HL-60 (cell line): ENCODE measurements around the gene ZNF609.
A peak's percentile ranks its signal among the peaks of the same experiment; 100 is the strongest.

Experiments used
- DNase-seq, 2 experiments: peaks; one replicate each; pipeline ENCODE4 v3.0.0-alpha.2; 2010 to 2020; ENCODE audit warnings: low read depth in 1 of 2, low spot score in 1 of 2
- H3K27ac ChIP-seq: fragments of 250-450 bp; sonication (Bioruptor Pico); replicated peaks from 2 replicates; pipeline ENCODE4 v1.5.1; 2020; ENCODE audit warnings: mild to moderate bottlenecking, moderate library complexity
- H3K27me3 ChIP-seq: fragments of 250-450 bp; sonication (Bioruptor Pico); 2 replicates; pipeline ENCODE4 v1.5.1; 2021; ENCODE audit warnings: mild to moderate bottlenecking, moderate library complexity; ENCODE audit not compliant: insufficient read depth, poor library complexity, severe bottlenecking
- H3K4me3 ChIP-seq: replicated peaks from 2 replicates; pipeline ENCODE4 v1.5.1; 2011; ENCODE audit warnings: mild to moderate bottlenecking, control low read depth, low read length; ENCODE audit not compliant: insufficient read depth
- GABPA ChIP-seq: IDR thresholded peaks from 2 replicates; pipeline ENCODE4 v1.6.1; 2012; ENCODE audit warnings: low read depth
- POLR2AphosphoS5 ChIP-seq: IDR thresholded peaks from 2 replicates; pipeline ENCODE4 v1.6.1; 2012; ENCODE audit warnings: low read depth
- SPI1 ChIP-seq: IDR thresholded peaks from 2 replicates; pipeline ENCODE4 v1.6.1; 2012; ENCODE audit warnings: low read depth, mild to moderate bottlenecking, borderline replicate concordance
- TF ChIP-seq, protein P1 (sequence below): IDR thresholded peaks from 2 replicates; pipeline ENCODE4 v1.6.1; 2012; ENCODE audit warnings: low read depth; ENCODE audit not compliant: insufficient replicate concordance
- TF ChIP-seq, protein P2 (sequence below): IDR thresholded peaks from one replicate; pipeline ENCODE4 v1.5.1; 2011; ENCODE audit warnings: low read length, control low read depth, inconsistent platforms; ENCODE audit not compliant: insufficient read depth

ZNF609 gene

GRCh38 chr15:64701482-64702184 is 241.3 kb downstream of the ZNF609 start:
- DNase-seq, result no peak
- no peak overlapping the region for H3K27ac ChIP-seq
- H3K4me3 ChIP-seq, result no peak overlapping the region
- H3K27me3 ChIP-seq, result no peaks in the 10 kb centered on the region
- TF ChIP-seq GABPA (no peak), SPI1 (peak; percentile 33; the same call in 1 of the 2 replicates), POLR2AphosphoS5 (no peak)
- TF ChIP-seq, protein P1, sequence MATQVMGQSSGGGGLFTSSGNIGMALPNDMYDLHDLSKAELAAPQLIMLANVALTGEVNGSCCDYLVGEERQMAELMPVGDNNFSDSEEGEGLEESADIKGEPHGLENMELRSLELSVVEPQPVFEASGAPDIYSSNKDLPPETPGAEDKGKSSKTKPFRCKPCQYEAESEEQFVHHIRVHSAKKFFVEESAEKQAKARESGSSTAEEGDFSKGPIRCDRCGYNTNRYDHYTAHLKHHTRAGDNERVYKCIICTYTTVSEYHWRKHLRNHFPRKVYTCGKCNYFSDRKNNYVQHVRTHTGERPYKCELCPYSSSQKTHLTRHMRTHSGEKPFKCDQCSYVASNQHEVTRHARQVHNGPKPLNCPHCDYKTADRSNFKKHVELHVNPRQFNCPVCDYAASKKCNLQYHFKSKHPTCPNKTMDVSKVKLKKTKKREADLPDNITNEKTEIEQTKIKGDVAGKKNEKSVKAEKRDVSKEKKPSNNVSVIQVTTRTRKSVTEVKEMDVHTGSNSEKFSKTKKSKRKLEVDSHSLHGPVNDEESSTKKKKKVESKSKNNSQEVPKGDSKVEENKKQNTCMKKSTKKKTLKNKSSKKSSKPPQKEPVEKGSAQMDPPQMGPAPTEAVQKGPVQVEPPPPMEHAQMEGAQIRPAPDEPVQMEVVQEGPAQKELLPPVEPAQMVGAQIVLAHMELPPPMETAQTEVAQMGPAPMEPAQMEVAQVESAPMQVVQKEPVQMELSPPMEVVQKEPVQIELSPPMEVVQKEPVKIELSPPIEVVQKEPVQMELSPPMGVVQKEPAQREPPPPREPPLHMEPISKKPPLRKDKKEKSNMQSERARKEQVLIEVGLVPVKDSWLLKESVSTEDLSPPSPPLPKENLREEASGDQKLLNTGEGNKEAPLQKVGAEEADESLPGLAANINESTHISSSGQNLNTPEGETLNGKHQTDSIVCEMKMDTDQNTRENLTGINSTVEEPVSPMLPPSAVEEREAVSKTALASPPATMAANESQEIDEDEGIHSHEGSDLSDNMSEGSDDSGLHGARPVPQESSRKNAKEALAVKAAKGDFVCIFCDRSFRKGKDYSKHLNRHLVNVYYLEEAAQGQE, result no peak
- TF ChIP-seq, protein P2, sequence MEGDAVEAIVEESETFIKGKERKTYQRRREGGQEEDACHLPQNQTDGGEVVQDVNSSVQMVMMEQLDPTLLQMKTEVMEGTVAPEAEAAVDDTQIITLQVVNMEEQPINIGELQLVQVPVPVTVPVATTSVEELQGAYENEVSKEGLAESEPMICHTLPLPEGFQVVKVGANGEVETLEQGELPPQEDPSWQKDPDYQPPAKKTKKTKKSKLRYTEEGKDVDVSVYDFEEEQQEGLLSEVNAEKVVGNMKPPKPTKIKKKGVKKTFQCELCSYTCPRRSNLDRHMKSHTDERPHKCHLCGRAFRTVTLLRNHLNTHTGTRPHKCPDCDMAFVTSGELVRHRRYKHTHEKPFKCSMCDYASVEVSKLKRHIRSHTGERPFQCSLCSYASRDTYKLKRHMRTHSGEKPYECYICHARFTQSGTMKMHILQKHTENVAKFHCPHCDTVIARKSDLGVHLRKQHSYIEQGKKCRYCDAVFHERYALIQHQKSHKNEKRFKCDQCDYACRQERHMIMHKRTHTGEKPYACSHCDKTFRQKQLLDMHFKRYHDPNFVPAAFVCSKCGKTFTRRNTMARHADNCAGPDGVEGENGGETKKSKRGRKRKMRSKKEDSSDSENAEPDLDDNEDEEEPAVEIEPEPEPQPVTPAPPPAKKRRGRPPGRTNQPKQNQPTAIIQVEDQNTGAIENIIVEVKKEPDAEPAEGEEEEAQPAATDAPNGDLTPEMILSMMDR, result no peak

DNA sequence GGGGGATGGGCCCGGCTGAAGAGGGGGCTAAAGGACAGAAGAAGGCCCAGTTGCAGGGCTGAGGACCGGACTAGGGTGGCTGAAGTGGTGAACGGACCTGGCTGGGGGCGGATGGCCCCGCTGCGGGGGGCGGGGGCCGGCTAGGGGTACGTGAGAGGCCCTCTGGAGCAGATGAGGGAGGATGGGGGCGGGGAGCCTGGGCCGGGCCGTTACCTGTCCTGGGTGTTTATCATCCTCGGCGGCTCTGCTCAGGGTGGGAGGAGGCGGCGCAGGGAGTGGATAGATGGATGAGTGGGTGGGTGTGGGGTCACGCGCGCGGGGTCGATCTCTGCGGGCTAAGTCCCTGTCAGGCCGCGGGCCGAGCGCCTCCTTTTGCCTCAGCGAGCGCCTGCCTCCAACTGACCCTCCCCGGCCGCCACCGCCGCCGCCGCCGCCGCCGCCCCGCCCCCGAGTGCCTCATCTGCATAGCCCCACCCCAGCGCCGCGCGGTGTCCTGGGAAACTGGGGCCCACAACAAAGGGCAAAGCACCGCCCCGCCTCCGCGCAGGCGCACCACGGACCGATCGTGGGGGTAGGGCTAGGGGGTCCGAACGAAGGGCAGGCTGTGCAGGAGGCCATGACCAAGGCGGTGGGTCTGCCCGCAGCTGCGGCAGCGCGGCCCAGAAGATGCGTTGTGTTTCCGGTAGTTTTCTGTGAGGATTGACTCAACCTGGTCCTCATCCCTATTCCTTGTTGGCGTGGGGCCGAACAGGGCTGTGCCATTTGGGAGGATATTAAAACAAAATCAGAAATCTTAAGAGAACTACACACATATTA is 242.6 kb downstream of the ZNF609 start:
- no peaks in the 10 kb centered on the region for H3K27me3 ChIP-seq
- H3K27ac ChIP-seq, result peak overlapping the region; percentile 72
- TF ChIP-seq, protein P1, result no peak
- peak; percentile 85; the same call in 1 of the 2 replicates for TF ChIP-seq POLR2AphosphoS5
- peak overlapping the region; percentile 95 for H3K4me3 ChIP-seq
- peak; percentile 73 to 95 for DNase-seq

GRCh38 chr15:64703632-64703959 is 243.2 kb downstream of the ZNF609 start:
- TF ChIP-seq, protein P2, result no peak
- Histone ChIP-seq H3K27ac (peak overlapping the region; percentile 72), H3K4me3 (peak overlapping the region; percentile 95), H3K27me3 (no peaks in the 10 kb centered on the region)
- DNase-seq, result no peak

- TF ChIP-seq, protein P1, result no peak
- TF ChIP-seq POLR2AphosphoS5 (no peak), GABPA (no peak), SPI1 (no peak)
- TF ChIP-seq, protein P2, result no peak
- no peak overlapping the region for H3K27ac ChIP-seq
Measured at GRCh38 chr15:64705006-64705405, 244.6 kb downstream of the ZNF609 start.

More at GRCh38 chr15:64705006-64705405, 244.6 kb downstream of the ZNF609 start:
- Histone ChIP-seq H3K27me3 (no peaks in the 10 kb centered on the region), H3K4me3 (no peak overlapping the region)
- no peak for DNase-seq
